PC-3 (cell line): Measurements from ENCODE around the gene SMYD2. TPM values are rescaled to one million over a fixed set of nuclear protein-coding genes. Genes with fewer than 3 reads are reported as not detected.

ENCODE experiments used
- ATAC-seq: fragments of 200-7000 bp; cut with Tn5 transposase; 2 replicates; pipeline ENCODE4 v1.9.1; 2020; ENCODE audit warnings: mild to moderate bottlenecking, moderate library complexity
- BruUV-seq: library from RNA; stranded (reverse); fragments of 400-500 nt; replicated peaks from 2 replicates; lab custom pipeline; 2021; lab: Mats Ljungman, UMichigan
- CTCF ChIA-PET: fragments of 300-600 bp; sonication (Branson Sonifier 250); formaldehyde crosslinking; loops from one replicate; lab custom pipeline; 2022; ENCODE audit warnings: antibody characterized with exemption; lab: Charles Lee
- POLR2A ChIA-PET: fragments of 300-600 bp; sonication (Branson Sonifier 250); formaldehyde crosslinking; loops from one replicate; lab custom pipeline; 2022; ENCODE audit warnings: antibody characterized with exemption; ENCODE audit not compliant: unreplicated experiment; lab: Charles Lee
- DNase-seq: peaks from one replicate; pipeline ENCODE4 v3.0.0-alpha.2; 2015
- H2AFZ ChIP-seq: fragments of 300-600 bp; sonication (generic); 2 replicates; pipeline ENCODE4 v1.6.0; 2016; ENCODE audit warnings: antibody characterized with exemption, low read length
- H3F3A ChIP-seq: fragments of 300-600 bp; sonication (generic); one replicate; pipeline ENCODE4 v1.6.0; 2017; ENCODE audit warnings: antibody characterized with exemption, low read length, control low read depth, mild to moderate bottlenecking; ENCODE audit not compliant: unreplicated experiment
- H3K27ac ChIP-seq: fragments of 300-600 bp; sonication (generic); 2 replicates; pipeline ENCODE4 v1.5.1; 2016; ENCODE audit warnings: mild to moderate bottlenecking, low read length
- H3K27me3 ChIP-seq: fragments of 300-600 bp; sonication (generic); 2 replicates; pipeline ENCODE4 v1.6.1; 2016; ENCODE audit warnings: low read length, mixed read lengths
- H3K36me3 ChIP-seq: fragments of 300-600 bp; sonication (generic); 2 replicates; pipeline ENCODE4 v1.6.1; 2016; ENCODE audit warnings: low read depth, mixed run types, low read length, mixed read lengths
- H3K4me1 ChIP-seq: fragments of 300-600 bp; sonication (generic); 2 replicates; pipeline ENCODE4 v1.5.1; 2016; ENCODE audit warnings: low read length; ENCODE audit not compliant: insufficient read depth
- H3K4me2 ChIP-seq: fragments of 300-600 bp; sonication (generic); 2 replicates; pipeline ENCODE4 v1.6.0; 2016; ENCODE audit warnings: low read length
- H3K4me3 ChIP-seq: fragments of 300-600 bp; sonication (generic); 2 replicates; pipeline ENCODE4 v1.5.1; 2016; ENCODE audit warnings: mild to moderate bottlenecking, low read length, mixed read lengths
- H3K79me2 ChIP-seq: fragments of 300-600 bp; sonication (generic); 2 replicates; pipeline ENCODE4 v1.6.1; 2017; ENCODE audit warnings: low read length, mixed read lengths
- H3K9ac ChIP-seq: fragments of 300-600 bp; sonication (generic); 2 replicates; pipeline ENCODE4 v1.6.0; 2016; ENCODE audit warnings: mild to moderate bottlenecking, low read length
- H3K9me2 ChIP-seq: fragments of 300-600 bp; sonication (generic); replicated peaks from 2 replicates; pipeline ENCODE4 v1.6.1; 2016; ENCODE audit warnings: mixed run types, low read length, mixed read lengths
- H3K9me3 ChIP-seq: fragments of 300-600 bp; sonication (generic); 2 replicates; pipeline ENCODE4 v1.6.1; 2016; ENCODE audit warnings: low read length, mixed read lengths
- H4K20me1 ChIP-seq: fragments of 300-600 bp; sonication (generic); 2 replicates; pipeline ENCODE4 v1.6.1; 2016; ENCODE audit warnings: low read length, mixed read lengths
- EZH2 ChIP-seq: fragments of 300-600 bp; sonication (generic); IDR thresholded peaks from one replicate; pipeline ENCODE4 v1.6.1; 2017; ENCODE audit warnings: antibody characterized with exemption, mild to moderate bottlenecking, low read length; ENCODE audit not compliant: unreplicated experiment
- EZH2phosphoT487 ChIP-seq: fragments of 300-600 bp; sonication (generic); IDR thresholded peaks from 2 replicates; pipeline ENCODE4 v1.6.1; 2018; ENCODE audit warnings: mild to moderate bottlenecking, antibody characterized with exemption, low read length, borderline replicate concordance
- intact Hi-C: fragments of 100-400 bp; cut with micrococcal nuclease; formaldehyde crosslinking; loops from 2 replicates; pipeline ENCODE4 v1.9.0; 2023
- total RNA-seq: library from RNA; depleted of rRNA; stranded (reverse); fragments of >200 nt; gene quantifications from 2 replicates; pipeline ENCODE4 v1.2.3, GENCODE V29; 2014
- TF ChIP-seq, protein P1 (sequence below): fragments of 300-600 bp; sonication (generic); conservative IDR thresholded peaks from 2 replicates; pipeline ENCODE4 v1.5.1; 2017; ENCODE audit warnings: antibody characterized with exemption, low read depth, mild to moderate bottlenecking, low read length

The SMYD2 gene
- total RNA-seq, 1 experiment from 2014 or later: 124 TPM

DNA sequence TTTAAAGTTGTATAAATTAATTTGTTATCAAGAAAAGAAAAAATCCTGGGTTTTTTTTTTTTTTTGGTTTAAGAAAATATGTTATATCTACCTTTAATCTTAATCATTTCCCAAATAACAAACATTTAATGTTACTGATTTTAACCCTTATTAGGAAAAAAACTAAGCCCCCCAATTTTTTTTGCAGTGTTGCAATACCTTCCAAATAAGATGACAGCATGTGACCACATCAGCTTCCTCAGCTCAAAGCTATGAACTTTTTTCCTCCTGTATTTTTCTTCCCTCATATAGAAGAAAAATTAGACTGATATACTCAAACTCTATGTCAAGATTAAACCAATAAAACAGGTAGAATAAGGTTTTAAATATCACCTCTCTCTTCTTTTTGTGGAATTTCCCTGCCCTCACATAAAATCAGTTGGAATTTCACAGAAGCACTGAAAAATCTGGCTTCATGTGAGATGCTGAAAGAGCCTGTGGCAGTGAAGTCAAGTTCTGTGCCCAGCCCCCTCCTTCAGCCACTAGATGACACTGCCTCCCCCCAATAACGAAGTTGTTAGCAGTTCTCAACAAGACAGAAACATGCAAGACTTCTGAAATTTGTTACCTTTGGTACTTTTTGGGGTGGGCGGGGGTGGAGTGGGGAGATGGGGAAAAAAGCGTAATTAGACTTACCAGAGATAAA lies 9.6 kb upstream of the SMYD2 start:
- peaks cover 4% of the 10 kb centered on the region; the same call in 1 of the 2 replicates for H3K27me3 ChIP-seq
- H3F3A ChIP-seq: no peaks in the 10 kb centered on the region
- POLR2A ChIA-PET: no interaction called here
- no peak for TF ChIP-seq EZH2phosphoT487
- TF ChIP-seq, protein P1, sequence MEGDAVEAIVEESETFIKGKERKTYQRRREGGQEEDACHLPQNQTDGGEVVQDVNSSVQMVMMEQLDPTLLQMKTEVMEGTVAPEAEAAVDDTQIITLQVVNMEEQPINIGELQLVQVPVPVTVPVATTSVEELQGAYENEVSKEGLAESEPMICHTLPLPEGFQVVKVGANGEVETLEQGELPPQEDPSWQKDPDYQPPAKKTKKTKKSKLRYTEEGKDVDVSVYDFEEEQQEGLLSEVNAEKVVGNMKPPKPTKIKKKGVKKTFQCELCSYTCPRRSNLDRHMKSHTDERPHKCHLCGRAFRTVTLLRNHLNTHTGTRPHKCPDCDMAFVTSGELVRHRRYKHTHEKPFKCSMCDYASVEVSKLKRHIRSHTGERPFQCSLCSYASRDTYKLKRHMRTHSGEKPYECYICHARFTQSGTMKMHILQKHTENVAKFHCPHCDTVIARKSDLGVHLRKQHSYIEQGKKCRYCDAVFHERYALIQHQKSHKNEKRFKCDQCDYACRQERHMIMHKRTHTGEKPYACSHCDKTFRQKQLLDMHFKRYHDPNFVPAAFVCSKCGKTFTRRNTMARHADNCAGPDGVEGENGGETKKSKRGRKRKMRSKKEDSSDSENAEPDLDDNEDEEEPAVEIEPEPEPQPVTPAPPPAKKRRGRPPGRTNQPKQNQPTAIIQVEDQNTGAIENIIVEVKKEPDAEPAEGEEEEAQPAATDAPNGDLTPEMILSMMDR: no peak
- TF ChIP-seq EZH2: no peak
- DNase-seq: no peak
- intact Hi-C loops: no loop called here
- no peaks in the 10 kb centered on the region for H3K9me3 ChIP-seq
- no peak overlapping the region for H2AFZ ChIP-seq
- no peaks in the 10 kb centered on the region for H3K79me2 ChIP-seq
- no TSS peak for BruUV-seq
- H3K9ac ChIP-seq: no peak overlapping the region
- no peaks in the 10 kb centered on the region for H3K9me2 ChIP-seq
- CTCF ChIA-PET: interaction anchor here (0.5 to 0.7 kb wide), 2 partner anchors 10 to 42 kb away, joined by 3 to 4 read pairs; no protein-coding TSS in a partner anchor
- H3K27ac ChIP-seq: no peak overlapping the region
- H3K36me3 ChIP-seq: no peaks in the 10 kb centered on the region
- no peaks in the 10 kb centered on the region for H4K20me1 ChIP-seq
- no peak overlapping the region for H3K4me3 ChIP-seq
- peaks cover under 1% of the 10 kb centered on the region; the same call in 1 of the 2 replicates for H3K4me1 ChIP-seq
- H3K4me2 ChIP-seq: no peak overlapping the region
- no peak for ATAC-seq

DNA sequence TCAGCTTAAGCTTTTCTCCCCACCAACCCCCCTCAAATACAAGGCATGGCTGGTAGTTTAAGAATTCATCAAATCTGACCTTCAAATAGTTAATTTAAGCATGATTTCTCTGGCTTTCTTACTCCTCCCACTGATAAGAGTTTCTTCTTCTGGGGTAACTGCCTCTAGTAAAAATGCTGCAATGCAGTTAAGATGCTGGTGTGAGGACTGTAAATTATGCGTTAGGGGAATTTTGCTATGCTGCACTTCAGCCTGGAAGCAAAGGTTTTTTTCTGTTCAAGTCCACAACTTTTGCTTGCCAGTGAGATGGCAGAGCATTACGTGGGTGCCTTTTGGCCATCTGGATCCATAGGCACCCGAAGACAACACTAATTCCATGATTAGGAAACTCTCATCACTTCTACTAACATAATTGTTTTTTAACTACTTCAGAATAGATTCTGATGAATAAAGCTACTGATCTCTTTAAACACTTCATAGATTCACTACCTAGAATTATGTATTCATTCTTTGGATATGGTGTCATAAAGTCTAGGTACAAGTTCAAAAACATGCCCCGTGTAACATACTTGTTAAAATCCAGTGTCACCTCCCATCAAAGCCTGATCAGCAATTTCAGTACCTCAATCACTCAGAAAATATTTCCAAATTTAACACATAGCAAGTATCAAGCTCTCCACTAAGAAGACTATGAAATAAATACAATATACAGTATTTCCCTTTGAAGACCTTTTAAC lies 8.8 kb upstream of the SMYD2 start:
- CTCF ChIA-PET: no interaction called here

More for the DNA sequence above, 8.8 kb upstream of the SMYD2 start:
- Histone ChIP-seq H3K79me2 (no peaks in the 10 kb centered on the region), H3K9me2 (no peaks in the 10 kb centered on the region), H3F3A (no peaks in the 10 kb centered on the region), H3K9ac (no peak overlapping the region), H2AFZ (no peak overlapping the region), H3K4me1 (peaks cover 9% of the 10 kb centered on the region), H3K4me2 (no peak overlapping the region), H4K20me1 (no peaks in the 10 kb centered on the region), H3K4me3 (no peak overlapping the region), H3K9me3 (no peaks in the 10 kb centered on the region), H3K27ac (no peak overlapping the region), H3K36me3 (no peaks in the 10 kb centered on the region), H3K27me3 (peaks cover 4% of the 10 kb centered on the region; the same call in 1 of the 2 replicates)
- intact Hi-C loops: no loop called here
- BruUV-seq: no TSS peak
- POLR2A ChIA-PET: no interaction called here
- no peak for ATAC-seq
- no peak for DNase-seq
- no peak for TF ChIP-seq EZH2phosphoT487
- TF ChIP-seq, protein P1: no peak
- no peak for TF ChIP-seq EZH2
